HEK293 (cell line): Measurements from ENCODE around the gene LGALS13.

Experiments
- PRDM10 ChIP-seq: fragments of 450-650 bp; formaldehyde crosslinking; IDR thresholded peaks from 2 replicates; pipeline ENCODE4 v1.5.1; 2016; ENCODE audit warnings: missing biosample characterization, missing genetic modification characterization
- REST ChIP-seq: fragments of 450-650 bp; formaldehyde crosslinking; IDR thresholded peaks from 2 replicates; pipeline ENCODE4 v1.5.1; 2016; ENCODE audit warnings: missing biosample characterization, missing genetic modification characterization
- ZBTB8A ChIP-seq: fragments of 450-650 bp; formaldehyde crosslinking; IDR thresholded peaks from 2 replicates; pipeline ENCODE4 v1.5.1; 2016; ENCODE audit warnings: missing biosample characterization, missing genetic modification characterization
- ZNF114 ChIP-seq: fragments of 450-650 bp; formaldehyde crosslinking; IDR thresholded peaks from 2 replicates; pipeline ENCODE4 v1.5.0; 2017; ENCODE audit warnings: missing biosample characterization, missing genetic modification characterization
- ZNF184 ChIP-seq: fragments of 450-650 bp; IDR thresholded peaks from 2 replicates; pipeline ENCODE4 v1.5.1; 2018; ENCODE audit warnings: missing biosample characterization, mild to moderate bottlenecking, missing genetic modification characterization
- ZNF416 ChIP-seq: fragments of 450-650 bp; formaldehyde crosslinking; IDR thresholded peaks from 2 replicates; pipeline ENCODE4 v1.5.1; 2016; ENCODE audit warnings: missing biosample characterization, missing genetic modification characterization
- ZNF747 ChIP-seq: fragments of 450-650 bp; formaldehyde crosslinking; IDR thresholded peaks from 2 replicates; pipeline ENCODE4 v1.5.1; 2016; ENCODE audit warnings: missing biosample characterization, missing genetic modification characterization
- TF ChIP-seq, protein P1 (sequence below): fragments of 450-650 bp; formaldehyde crosslinking; IDR thresholded peaks from 2 replicates; pipeline ENCODE4 v1.5.1; 2016; ENCODE audit warnings: missing biosample characterization, missing genetic modification characterization
- TF ChIP-seq, protein P2 (sequence below): fragments of 450-650 bp; formaldehyde crosslinking; IDR thresholded peaks from 2 replicates; pipeline ENCODE4 v1.5.1; 2016; ENCODE audit warnings: missing biosample characterization, missing genetic modification characterization

- no peak for TF ChIP-seq ZNF416 (tag by site-specific recombination)
- TF ChIP-seq ZBTB8A (tag by site-specific recombination): no peak
- TF ChIP-seq REST: peak; percentile 68
- no peak for TF ChIP-seq ZNF747
- TF ChIP-seq, protein P1, sequence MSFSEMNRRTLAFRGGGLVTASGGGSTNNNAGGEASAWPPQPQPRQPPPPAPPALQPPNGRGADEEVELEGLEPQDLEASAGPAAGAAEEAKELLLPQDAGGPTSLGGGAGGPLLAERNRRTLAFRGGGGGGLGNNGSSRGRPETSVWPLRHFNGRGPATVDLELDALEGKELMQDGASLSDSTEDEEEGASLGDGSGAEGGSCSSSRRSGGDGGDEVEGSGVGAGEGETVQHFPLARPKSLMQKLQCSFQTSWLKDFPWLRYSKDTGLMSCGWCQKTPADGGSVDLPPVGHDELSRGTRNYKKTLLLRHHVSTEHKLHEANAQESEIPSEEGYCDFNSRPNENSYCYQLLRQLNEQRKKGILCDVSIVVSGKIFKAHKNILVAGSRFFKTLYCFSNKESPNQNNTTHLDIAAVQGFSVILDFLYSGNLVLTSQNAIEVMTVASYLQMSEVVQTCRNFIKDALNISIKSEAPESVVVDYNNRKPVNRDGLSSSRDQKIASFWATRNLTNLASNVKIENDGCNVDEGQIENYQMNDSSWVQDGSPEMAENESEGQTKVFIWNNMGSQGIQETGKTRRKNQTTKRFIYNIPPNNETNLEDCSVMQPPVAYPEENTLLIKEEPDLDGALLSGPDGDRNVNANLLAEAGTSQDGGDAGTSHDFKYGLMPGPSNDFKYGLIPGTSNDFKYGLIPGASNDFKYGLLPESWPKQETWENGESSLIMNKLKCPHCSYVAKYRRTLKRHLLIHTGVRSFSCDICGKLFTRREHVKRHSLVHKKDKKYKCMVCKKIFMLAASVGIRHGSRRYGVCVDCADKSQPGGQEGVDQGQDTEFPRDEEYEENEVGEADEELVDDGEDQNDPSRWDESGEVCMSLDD (tag by site-specific recombination): no peak
- TF ChIP-seq ZNF184: no peak
- TF ChIP-seq, protein P2, sequence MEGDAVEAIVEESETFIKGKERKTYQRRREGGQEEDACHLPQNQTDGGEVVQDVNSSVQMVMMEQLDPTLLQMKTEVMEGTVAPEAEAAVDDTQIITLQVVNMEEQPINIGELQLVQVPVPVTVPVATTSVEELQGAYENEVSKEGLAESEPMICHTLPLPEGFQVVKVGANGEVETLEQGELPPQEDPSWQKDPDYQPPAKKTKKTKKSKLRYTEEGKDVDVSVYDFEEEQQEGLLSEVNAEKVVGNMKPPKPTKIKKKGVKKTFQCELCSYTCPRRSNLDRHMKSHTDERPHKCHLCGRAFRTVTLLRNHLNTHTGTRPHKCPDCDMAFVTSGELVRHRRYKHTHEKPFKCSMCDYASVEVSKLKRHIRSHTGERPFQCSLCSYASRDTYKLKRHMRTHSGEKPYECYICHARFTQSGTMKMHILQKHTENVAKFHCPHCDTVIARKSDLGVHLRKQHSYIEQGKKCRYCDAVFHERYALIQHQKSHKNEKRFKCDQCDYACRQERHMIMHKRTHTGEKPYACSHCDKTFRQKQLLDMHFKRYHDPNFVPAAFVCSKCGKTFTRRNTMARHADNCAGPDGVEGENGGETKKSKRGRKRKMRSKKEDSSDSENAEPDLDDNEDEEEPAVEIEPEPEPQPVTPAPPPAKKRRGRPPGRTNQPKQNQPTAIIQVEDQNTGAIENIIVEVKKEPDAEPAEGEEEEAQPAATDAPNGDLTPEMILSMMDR (tag by site-specific recombination): no peak
- TF ChIP-seq PRDM10 (tag by site-specific recombination): no peak
- TF ChIP-seq ZNF114: no peak
Observed at GRCh38 chr19:39647918-39648317, 45.6 kb downstream of the LGALS13 start.
